ENCODE results near the gene GLUL. TPM values are rescaled to one million over a fixed set of nuclear protein-coding genes. Genes with fewer than 3 reads are reported as not detected.
"Not testable (repeated sequence)": the region's sequence is repeated elsewhere in the genome, so short reads cannot be mapped to it uniquely, and the experiment has no call there.

The GLUL gene
- polyA plus RNA-seq, 3 donors, result 506 to 1,423 (median 523) TPM

- peaks cover 7 to 8% of the 10 kb centered on the region in 2 donors for H3K4me1 ChIP-seq (ENCODE audit: control insufficient read depth in 1 of 2, insufficient read depth in 2 of 2, low read length in 2 of 2)
- no peak for DNase-seq
- TF ChIP-seq CTCF (IDR thresholded peaks at IDR 0.05), result no peak
- H3K79me2 ChIP-seq (ENCODE audit: insufficient read depth, low read length), result peaks cover 8% of the 10 kb centered on the region
- peaks cover 21% of the 10 kb centered on the region for H3K4me1 Mint-ChIP-seq
- H3K36me3 Mint-ChIP-seq, result peaks cover 30 to 43% of the 10 kb centered on the region in 2 donors
- no peaks in the 10 kb centered on the region for H3K9me3 Mint-ChIP-seq
- H3K27me3 Mint-ChIP-seq (ENCODE audit: low read depth in 3 of 3), result peaks cover 0 to 7% (median 0%) of the 10 kb centered on the region in 3 donors
- H3K4me3 Mint-ChIP-seq, result no peak overlapping the region
- H3K4me3 ChIP-seq (replicated peaks in 1 of 3; ENCODE audit: low read depth in 2 of 3, low read length in 3 of 3), result no peak overlapping the region
- WGBS (ENCODE audit: insufficient coverage), result 80% methylated on average over 1 of the region's 4 CpGs
- H3K36me3 ChIP-seq (replicated peaks in 1 of 2; ENCODE audit: control insufficient read depth in 1 of 2, insufficient read depth in 2 of 2, low read length in 2 of 2), result peaks cover 29 to 43% of the 10 kb centered on the region in 2 donors
- intact Hi-C loops (cut with micrococcal nuclease), result no loop called here
- H4K20me1 ChIP-seq (ENCODE audit: insufficient read depth, low read length), result peaks cover 41% of the 10 kb centered on the region
- H3K27me3 ChIP-seq (ENCODE audit: control insufficient read depth in 2 of 2, insufficient read depth in 2 of 2, low read length in 2 of 2), result no peaks in the 10 kb centered on the region
- H3K9me3 ChIP-seq (replicated peaks in 1 of 2; ENCODE audit: control insufficient read depth in 1 of 2, insufficient read depth in 1 of 2, low read length in 2 of 2), result no peaks in the 10 kb centered on the region
- peak overlapping the region in 2 of 7 donors; percentile 42 to 48 for H3K27ac Mint-ChIP-seq
- H3K27ac ChIP-seq (ENCODE audit: low read depth in 1 of 2, low read length in 2 of 2), result peak overlapping the region in 1 of 2 donors; percentile 61
- no peak overlapping the region for H3K9ac ChIP-seq (ENCODE audit: insufficient read depth, low read length, poor library complexity, severe bottlenecking)
- no peak overlapping the region for H2AFZ ChIP-seq (ENCODE audit: insufficient read depth, low read depth, low read length, poor library complexity, severe bottlenecking)
- no peak overlapping the region for H3K4me2 ChIP-seq (replicated peaks; ENCODE audit: extremely low read depth, low read length, poor library complexity, severe bottlenecking)
Observed at GRCh38 chr1:182380199-182380598, 11.4 kb downstream of the GLUL start.

GRCh38 chr1:182379781-182380180 is 11.8 kb downstream of the GLUL start:
- H3K9me3 ChIP-seq (replicated peaks in 1 of 2; ENCODE audit: control insufficient read depth in 1 of 2, insufficient read depth in 1 of 2, low read length in 2 of 2); H3K4me3 Mint-ChIP-seq; H3K27me3 ChIP-seq (ENCODE audit: control insufficient read depth in 2 of 2, insufficient read depth in 2 of 2, low read length in 2 of 2); H3K4me3 ChIP-seq (replicated peaks in 1 of 3; ENCODE audit: low read depth in 2 of 3, low read length in 3 of 3); H3K9me3 Mint-ChIP-seq; intact Hi-C loops (cut with micrococcal nuclease); H3K4me2 ChIP-seq (replicated peaks; ENCODE audit: extremely low read depth, low read length, poor library complexity, severe bottlenecking); H2AFZ ChIP-seq (ENCODE audit: insufficient read depth, low read depth, low read length, poor library complexity, severe bottlenecking); H3K27me3 Mint-ChIP-seq (ENCODE audit: low read depth in 3 of 3); H3K9ac ChIP-seq (ENCODE audit: insufficient read depth, low read length, poor library complexity, severe bottlenecking); H3K79me2 ChIP-seq (ENCODE audit: insufficient read depth, low read length); DNase-seq; H3K4me1 ChIP-seq (ENCODE audit: control insufficient read depth in 1 of 2, insufficient read depth in 2 of 2, low read length in 2 of 2): not testable (repeated sequence)
- H3K36me3 ChIP-seq (replicated peaks in 1 of 2; ENCODE audit: control insufficient read depth in 1 of 2, insufficient read depth in 2 of 2, low read length in 2 of 2), result peaks cover 25 to 39% of the 10 kb centered on the region in 2 donors
- Mint-ChIP-seq H3K27ac (peak overlapping the region in 1 of 7 donors; percentile 42), H3K36me3 (peaks cover 27 to 38% of the 10 kb centered on the region in 2 donors), H3K4me1 (peaks cover 21% of the 10 kb centered on the region)
- 93% methylated on average over 3 of the region's 7 CpGs for WGBS (ENCODE audit: insufficient coverage)
- H3K27ac ChIP-seq (ENCODE audit: low read depth in 1 of 2, low read length in 2 of 2), result peak overlapping the region in 1 of 2 donors; percentile 61
- H4K20me1 ChIP-seq (ENCODE audit: insufficient read depth, low read length), result peaks cover 38% of the 10 kb centered on the region

Measured in CD14-positive monocyte (primary cell).